ENCODE measurements around the gene TMPRSS4.

Gene TMPRSS4

DNA sequence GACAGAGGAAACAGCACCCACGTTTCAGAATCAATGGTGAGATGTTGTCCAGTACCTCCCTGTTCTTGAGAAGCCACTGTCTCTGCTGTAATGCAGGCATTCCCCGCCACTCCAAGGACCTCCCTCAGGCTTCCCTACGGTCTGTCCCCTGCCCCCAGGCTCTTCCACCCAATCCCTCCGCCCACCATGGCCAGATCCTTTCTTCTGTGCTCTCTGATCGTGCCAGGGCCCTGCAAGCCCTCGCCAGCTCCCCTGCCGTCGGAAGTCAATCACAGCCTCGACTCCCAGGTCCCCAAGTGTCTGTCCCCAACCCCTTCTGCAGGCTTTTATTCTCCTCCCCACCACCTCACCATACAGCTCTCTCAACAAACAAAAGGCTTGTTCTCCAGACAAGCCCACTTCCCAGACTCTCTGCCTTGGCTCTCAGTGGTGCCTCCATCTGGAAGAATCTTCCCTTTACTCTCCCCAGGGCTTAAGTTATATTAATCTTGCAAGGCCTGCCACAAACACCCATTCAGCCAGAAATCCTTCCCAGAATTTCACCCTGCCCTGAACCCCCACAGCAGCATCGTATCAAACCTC is 62.1 kb downstream of the TMPRSS4 start:
- DNase-seq = no peak

DNA sequence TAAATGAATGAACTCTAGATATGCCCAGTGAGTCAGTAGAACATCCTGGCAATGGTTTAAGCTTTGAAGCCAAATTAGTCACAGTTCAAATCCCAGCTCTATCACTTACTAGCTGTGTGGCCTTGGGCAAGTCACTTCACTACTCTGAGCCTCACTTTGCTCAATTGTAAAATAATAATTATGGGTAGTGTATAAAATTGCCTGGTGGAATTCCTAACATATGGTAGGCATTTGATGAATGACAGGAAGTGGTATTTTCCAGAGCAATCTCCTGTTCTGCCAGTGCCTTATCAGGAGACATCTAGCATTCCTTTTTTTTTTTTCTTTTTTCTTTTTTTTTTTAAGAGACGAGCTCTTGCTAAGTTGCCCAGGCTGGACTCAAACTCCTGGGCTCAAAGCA is 62.7 kb downstream of the TMPRSS4 start:
- DNase-seq = no peak

DNA sequence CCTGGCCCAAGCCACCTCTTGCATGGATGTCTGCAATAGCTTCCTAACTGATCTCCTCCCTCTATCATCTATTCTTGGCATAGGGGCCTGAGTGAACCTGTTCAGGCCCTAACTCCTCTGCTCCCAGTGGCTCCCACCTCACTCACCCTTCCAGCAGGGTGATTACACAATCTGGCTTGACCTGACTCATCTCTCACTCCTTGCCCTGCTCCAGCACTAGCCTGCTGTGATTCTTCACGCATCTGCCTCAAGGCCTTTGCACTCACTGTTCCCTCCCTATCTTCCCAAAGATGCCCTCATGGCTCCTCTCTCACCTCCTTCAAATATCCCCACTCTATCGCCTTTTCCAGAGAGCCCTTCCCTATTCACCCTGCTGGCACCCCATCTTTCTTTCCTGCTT is 65.2 kb downstream of the TMPRSS4 start:
- DNase-seq = no peak

DNA sequence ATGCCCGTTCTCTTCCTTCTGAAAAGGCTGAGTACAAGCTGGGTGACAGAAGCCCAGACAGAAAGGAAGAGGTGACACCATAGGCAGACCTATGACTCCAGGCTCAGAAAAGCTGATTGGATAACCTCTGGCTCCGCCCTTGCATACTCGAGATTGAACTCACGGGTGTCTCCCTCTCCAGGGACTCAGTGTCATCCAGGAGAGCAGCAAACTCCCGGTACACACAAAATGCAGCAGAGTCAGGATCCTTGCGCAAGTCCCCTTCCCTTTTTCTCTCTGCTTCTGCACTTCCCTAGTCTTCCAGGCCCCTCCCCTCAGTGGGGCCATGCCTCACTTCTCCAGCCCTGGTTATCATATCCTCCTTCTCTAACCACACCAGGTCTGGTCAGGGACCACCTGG is 65.9 kb downstream of the TMPRSS4 start:
- DNase-seq = no peak

DNA sequence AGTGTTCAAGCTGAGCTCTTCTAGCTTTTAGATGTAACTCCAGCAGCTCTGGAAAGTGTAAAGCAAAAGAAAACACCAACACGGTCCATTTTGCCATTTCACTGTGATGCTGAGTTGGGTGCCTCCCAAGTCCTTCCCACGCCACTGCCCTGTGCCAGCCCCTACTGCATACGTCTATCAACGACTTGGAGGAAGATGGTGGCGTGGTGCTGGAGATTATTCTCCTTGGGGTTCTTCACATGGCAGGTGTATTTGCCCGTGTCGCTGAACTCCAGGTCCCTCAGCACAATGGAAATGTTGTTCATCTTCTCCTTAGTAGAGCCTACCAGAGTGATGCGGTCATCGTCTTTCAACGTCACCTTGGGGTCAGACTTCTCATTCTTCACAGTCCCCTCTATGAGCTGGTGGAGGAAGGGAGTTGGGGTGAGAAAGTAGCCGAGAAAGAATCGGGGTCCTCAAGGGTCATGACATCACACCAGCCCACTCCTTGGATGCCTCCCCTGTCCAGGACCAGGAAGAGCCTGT is 66.8 kb downstream of the TMPRSS4 start:
- no peak for DNase-seq

DNA sequence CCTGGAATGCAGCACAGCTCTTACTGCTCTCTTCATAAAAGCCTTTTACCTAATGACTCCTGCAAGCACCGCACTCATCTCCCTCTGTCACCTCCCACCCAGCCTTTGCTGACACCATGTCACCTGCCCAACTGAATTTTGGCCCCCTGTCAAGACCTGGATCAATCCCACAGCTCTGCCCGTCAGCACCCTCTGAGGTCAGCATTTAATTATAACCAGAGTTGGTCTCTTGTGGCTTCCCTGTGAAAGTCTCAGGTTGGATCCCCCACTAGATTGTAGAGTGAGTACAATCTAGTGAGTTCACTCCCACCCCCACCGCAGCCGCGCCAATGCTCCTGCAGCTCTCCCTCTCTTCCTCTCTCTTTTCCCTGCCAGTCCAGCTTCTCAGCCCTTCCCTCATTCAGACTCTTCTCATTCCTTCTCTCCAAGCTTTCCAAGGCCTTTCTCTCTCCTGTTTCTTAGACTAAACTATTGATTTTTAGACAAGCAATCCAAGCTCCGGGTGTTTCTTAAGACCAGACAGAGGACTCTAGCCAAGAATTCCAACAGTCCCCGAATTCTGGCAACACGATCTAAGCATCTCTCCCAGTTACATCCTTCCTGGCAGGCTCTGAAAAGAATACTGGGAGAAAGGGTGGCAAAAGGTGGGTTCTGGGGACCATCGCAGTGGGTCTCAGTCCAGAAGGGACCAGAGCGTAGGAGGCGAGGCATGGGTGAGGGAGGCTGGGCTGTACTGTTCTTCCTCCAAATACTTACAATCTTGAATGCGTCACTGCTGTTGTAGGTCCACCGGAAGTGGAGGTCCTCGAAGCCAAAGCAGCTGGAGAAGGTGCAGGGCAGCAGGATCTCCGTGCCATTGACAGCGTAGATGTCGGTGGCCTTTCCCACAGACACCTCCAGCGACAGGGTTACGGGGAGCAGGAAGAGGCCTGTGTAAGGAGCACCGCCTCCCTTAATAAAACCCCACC is 67.7 kb downstream of the TMPRSS4 start:
- DNase-seq = no peak

DNA sequence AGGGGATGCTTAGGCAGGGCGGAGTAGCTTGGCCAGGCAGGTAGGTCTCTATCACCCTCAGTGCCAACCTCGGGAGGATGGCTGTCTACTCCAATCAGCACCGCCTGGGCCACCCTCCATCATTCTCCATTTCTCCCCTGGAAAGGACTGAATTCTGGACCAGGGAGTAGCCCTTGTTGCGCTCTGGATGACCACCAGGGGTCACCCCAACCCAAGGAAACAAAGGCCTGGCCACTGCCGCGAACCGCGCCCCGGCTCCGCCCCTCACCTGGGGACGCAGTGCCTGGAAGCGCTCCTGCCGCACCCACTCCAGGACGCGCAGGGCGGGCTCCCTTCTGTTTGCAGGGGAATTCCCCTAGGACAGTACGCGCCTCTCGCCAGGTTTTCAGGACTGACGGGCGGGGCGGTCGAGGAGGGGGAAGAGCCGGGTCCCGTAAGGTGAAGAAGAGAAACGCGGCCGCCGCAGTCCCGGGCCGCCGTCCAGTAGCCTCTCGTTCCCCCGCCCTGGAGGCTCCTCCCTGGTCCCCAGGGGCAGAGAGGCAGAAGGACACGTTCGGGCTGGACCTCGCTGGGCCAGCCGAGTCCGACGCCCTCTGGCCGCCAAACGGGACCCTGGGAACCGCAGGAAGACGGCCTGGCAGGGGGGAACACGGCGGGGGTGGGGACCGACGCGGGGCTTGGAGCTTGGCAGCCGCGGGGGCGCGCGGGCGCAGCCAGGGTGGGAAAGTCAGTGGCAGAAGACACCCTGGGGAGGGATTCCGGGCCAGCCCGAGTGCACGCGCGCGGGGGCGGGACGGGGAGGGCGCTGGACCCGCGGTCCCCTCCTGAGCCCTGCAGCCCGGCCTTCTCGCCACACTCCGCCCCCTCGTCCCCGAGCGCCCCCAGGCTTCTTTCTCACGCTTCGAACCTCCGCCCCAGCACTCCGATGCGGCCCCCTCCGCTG is 68.7 kb downstream of the TMPRSS4 start:
- DNase-seq = peak; percentile 69 to 86 (median 80)

DNA sequence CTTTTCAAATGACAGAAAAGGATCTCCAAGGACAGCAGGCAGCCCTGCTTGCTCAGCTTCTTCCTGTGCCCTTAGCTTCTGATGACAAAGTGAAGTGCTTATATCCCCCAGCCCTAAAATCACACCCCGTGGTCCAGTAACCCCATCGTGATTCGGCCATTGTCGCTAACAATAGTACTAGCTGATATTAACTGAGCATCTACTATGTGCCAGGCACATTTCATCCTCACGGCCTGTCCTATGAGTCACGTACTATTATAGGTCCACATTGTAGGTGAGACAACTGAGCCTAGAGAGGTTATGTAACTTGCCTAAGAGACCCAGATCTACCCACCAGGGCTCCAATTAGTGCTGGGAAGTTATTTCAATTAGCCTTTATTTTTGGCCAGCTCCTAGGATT is 69.7 kb downstream of the TMPRSS4 start:
- DNase-seq = no peak

DNA sequence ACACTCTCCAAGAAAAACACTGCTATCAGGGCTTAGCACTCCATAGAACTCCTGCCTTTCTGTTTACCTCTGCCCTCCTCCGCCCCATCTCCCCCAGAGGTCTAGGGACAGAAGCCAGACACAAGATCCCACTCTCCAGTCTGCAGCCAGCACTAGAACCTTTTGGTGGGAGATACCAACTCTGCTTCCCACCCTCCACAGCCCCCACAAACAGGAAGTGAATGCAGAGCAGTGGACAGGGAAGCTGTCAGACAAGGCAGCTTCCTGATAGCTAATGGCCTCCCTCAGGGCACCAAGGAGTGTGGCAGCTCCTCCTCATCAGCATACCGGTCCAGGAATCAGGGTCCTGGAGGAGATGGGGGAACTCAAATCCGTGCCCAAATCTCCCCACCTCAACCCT is 70.6 kb downstream of the TMPRSS4 start:
- no peak for DNase-seq

DNA sequence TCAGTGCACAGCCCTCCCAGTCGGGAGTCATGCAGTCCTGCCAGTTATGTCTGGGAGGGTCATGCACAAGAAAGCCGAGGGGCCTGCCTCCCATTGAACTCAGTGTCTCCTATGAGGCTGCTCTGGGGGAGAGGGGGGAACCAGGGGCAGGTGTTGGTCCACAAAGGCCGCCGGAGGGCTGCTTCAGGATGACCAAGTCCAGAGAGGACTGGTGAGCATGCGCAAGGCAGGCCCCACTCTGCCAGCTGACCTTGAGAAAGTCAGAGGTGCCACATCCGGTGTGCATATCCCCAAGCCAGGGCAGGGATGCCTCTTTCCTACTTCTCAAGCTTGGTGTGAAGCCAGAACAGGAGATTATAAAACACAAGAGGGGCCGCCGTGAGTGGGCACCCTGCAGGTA is 71.4 kb downstream of the TMPRSS4 start:
- no peak for DNase-seq

DNA sequence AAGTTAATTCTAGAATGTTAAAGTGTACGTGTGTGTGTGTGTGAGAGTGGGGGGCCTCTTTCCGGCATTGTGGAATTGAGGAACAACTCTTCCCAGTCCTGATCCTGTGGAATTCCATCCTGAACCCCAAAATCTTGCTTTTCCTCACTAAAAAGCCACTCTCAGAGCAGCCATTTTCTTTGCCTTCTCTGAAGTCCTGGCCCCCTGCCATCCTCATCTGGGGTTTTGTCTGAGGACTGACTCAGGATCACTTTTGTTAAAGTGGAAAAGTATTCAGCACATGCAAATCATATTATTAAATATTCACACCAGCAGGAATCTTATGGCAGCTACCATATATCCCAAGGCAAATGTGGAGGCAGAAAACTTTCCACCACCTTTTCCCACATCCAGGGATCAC is 72.0 kb downstream of the TMPRSS4 start:
- no peak for DNase-seq

DNA sequence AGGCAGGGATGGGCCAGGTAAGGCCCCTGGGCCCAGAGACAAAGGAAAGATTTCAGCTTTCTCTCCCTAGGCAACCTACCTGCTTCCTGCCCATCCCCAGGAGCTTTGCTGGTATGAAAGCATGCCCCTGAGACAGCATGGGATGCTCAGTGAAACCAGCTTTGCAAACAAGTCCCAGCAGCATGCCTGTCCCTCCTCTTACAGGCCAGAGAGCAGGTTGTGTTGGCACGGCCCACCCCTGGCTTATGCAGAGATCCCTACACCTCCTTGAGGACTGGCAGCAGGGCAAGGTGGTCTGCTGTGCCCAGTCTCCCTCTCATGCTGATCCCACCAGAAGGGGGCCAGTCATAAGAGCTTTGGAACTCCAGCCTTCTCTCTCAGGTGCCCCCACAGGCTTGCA is 72.6 kb downstream of the TMPRSS4 start:
- no peak for DNase-seq

DNA sequence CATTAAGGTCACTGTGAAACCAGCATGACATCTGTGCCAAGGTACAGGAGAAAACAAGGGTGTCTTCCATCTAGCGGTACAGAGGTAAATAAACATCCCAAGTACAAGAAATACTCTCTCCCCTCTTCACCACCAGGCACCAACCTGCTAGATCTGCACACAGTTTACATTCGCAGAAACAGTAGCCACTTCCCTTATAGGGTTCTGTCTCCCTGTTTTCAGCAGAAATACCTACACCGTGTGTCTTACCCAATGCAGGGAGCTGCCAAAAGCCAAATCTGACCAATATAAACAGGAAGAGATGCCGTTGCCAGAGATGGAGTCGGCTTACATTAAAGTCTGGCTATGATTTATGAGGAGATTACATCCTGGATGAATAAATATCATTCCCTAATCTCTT is 74.6 kb downstream of the TMPRSS4 start:
- no peak for DNase-seq

DNA sequence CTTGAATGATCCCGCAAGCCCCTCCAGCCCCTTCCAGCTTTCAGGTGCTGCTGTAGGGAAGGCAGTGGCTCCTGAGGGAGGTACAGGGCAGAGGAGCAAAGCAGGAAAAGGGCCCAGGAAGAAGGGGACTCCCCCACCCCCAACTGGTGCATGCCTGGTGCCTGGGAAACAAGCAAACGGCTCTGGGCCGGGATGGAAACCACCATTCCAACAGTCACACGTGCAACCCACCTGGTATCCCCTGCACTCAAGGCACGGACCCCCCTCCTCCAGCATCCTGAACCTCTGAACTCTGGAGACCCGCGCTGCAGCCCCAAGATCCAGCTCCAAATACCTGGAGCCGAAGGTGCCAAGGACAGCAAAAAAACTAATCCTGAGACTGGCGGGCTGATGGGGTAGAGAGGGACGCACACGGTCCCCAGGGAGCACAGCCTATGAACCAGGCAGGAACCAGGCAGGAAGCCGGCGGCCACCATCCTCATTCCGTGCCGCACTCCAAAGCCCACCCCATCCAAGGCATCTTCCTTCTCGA is 75.2 kb downstream of the TMPRSS4 start:
- no peak for DNase-seq

DNA sequence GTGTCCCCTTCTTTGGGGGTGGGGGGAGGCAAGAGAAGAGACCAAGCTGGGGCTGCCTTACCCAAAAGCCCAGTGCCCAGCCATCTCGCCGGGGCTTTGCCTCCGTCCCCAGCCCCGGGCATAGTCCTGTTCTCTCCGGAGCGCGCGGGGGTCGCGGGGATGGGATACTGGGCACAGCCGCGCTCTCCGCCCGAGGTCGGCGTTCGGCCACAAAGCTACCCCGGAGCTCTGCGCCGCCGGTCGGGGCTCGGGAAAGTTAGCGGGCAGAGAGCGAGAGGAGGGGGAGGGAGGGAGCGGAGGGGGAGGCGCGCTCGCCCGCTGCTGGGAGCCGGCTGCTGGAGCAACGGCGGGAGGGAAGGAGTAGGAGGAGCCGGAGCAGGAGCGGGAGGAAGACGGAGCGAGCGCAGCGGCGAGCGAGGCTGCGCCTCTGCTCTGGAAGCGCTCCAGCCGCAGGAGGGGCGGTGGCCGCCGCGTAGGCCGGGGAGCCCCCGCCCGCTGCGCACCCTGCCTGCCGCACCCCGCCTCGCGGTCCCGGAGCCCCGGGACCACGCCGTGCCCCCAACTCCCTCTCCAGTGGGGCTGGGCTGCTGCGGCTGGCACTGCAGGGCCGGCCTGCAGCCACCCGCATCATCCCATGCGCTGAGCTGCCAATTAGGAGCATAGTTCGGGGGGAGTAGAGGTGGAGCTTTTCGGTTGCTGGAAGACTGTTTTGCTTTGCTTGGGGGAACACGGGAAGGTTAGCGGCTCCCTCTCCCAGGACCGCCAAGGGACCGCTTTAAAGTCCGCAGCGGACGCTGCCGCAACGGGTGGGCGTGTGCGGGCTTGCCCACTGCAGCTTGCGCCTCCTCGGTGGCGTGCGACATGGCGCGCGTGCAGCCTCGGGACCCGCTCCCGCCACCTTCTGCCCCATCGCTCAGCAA is 75.9 kb downstream of the TMPRSS4 start, which contains the start of gene SCN4B:
Gene SCN4B, minus strand, starts transcription at position 272 of the 920 bp plus-strand sequence. Its CDS starts 150 bp downstream, at position 122.
- DNase-seq = peak in 1 of 6 experiments; percentile 8

DNA sequence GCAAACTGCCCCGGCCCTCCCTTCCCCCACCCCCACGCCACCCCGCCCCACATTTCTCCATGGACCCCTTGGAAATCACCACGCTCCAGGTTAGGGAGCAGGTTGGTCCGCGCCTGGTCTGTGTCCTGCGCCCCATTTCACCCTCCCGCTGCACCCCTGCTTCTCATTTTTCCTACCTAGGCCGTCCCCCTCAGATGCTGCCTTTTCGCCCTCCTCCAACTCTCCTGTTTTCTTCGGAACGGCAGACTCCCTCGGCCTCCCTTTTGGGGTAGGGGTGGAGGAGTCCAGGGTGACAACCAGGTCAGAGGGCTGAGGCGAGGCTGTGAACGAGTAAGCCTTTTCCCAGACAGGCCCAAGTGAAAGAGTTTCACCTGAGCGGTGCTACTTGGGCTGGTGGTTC is 76.6 kb downstream of the TMPRSS4 start:
- DNase-seq = no peak

DNA sequence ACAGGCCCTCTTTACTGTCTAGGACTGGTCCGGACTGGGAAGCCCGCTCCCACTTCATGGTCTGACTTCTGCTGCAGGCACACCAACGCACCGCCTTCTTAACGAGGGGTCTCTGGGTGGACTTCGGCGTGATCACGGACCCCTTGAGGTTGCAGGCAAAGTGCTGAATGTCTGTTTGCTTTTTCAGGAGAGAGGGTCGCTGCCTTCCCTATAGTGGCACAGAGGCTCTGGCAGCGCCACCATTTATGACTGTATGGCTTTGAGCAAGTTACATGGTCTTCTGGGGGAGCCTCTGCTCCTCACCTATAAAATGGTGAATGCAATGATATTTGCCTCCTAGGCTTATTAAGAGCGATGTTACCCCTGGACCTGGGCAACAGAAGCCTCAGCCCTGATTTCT is 77.1 kb downstream of the TMPRSS4 start:
- no peak for DNase-seq

DNA sequence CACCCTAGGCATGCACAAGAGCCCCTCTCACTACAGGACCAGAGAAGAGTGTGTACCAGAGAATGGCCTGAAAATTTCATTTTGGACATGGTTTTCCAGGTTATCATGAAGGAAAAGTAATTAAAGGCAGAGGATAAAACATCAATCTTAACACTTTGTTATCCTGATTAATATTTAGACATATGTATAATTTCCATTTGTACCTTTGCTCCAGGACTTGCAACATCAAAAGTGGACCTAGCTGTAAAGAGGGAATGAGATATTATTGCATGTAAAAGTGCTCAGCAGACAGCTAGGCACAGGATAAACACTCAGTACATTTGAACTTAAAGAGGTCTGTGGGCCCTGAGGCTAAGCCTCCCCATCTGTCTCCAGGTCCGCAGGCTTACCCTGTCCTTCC is 77.8 kb downstream of the TMPRSS4 start:
- no peak for DNase-seq

DNA sequence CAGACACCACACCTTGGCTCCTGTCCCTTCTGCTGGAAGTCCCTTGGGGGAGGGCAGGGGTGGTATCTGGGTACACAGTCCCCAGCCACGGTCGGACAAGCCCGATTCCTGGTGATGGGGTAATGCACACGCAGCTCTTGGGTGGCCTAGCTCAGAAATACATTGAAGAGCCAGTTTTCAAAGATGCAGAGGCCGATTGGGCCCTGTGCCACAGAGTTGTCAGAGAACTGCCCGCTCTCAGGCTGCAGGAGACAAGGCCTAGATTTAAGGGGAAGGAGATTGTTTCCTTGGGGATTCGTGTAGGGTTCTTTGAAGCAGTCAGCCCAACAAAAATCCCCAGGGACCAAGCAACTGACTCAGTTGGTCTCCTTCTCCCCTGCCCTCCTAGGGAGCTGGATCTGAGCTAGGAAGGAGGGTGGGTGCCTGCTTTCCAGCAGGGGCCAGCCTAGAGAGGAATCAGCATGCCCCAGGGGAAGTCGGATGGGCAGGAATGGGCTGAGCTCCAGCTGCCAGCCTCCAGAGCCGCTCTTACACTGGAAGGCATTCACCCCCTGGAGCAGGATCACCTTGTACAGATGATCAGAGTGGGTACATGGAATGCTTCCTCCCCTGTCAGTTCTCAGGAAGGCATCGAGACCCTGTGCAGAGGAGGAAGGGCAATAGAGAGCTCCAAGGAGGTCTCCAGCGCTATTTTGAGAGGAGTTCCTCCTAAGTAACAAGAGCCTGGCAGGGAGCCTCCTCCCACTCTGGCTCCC is 79.1 kb downstream of the TMPRSS4 start:
- DNase-seq = no peak

DNA sequence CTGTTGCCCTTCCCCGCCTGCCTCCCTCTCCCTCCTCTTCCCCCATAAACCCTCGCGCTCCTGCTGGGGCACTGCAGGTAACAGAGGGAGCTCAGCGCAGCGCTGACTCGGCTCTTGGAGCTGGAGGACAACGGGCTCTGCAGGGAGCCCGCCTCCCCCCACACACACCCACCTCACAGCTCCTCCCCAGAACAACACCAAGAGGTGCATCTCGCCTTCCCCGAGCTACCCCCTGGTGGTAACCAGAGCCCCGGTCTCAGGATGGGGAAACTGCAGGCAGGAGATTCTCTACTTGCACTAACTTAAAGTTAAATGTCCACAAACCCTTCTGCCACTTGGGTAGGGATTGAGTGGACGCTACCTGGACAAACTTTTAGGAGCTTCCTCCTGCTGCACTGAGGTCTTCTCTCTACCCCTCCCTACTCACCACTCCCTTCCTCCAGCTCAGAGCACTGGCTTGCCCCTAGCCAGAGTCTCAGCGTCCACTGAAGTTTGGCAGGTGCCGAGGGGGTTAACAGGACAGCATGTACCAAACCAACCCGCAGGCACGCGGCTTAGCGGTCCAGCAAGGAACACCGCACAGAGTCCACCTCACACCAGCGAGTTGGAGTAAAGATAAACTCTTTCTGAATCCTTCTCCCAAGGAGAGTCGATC is 79.8 kb downstream of the TMPRSS4 start:
- DNase-seq = peak in 5 of 6 experiments; percentile 5 to 49 (median 27)

All from stimulated activated naive CD4-positive, alpha-beta T cell (primary cell).